HG03378 (cell line): ENCODE measurements around the gene GLG1.
A peak's percentile ranks its signal among the peaks of the same experiment; 100 is the strongest.

Source experiments
- ATAC-seq: cut with Tn5 transposase; IDR thresholded peaks from one replicate; pipeline ENCODE4 v1.9.1; 2021; ENCODE audit warnings: mild to moderate bottlenecking, moderate library complexity; ENCODE audit not compliant: unreplicated experiment

GLG1 gene

GRCh38 chr16:74611721-74612120 lies 4.8 kb upstream of the GLG1 start:
- no peak for ATAC-seq

GRCh38 chr16:74608944-74609343 lies 2.0 kb upstream of the GLG1 start:
- ATAC-seq: no peak

GRCh38 chr16:74608381-74608780 lies 1.5 kb upstream of the GLG1 start:
- no peak for ATAC-seq

GRCh38 chr16:74607962-74608356 lies 1.0 kb upstream of the GLG1 start:
- ATAC-seq: no peak

- ATAC-seq: peak; percentile 29
Measured at GRCh38 chr16:74607310-74607961, 522 bp upstream of the GLG1 start.

GRCh38 chr16:74605746-74606520 lies 981 bp downstream of the GLG1 start:
- no peak for ATAC-seq

GRCh38 chr16:74605332-74605731 lies 1.6 kb downstream of the GLG1 start:
- no peak for ATAC-seq

GRCh38 chr16:74603848-74604247 lies 3.1 kb downstream of the GLG1 start:
- ATAC-seq: no peak

- ATAC-seq: peak; percentile 65
Measured at GRCh38 chr16:74601126-74601871, 5.6 kb downstream of the GLG1 start.

GRCh38 chr16:74596586-74596985 lies 10.3 kb downstream of the GLG1 start:
- no peak for ATAC-seq

GRCh38 chr16:74592847-74593246 lies 14.1 kb downstream of the GLG1 start:
- no peak for ATAC-seq

- no peak for ATAC-seq
Measured at GRCh38 chr16:74591876-74592650, 14.9 kb downstream of the GLG1 start.

GRCh38 chr16:74586948-74587347 lies 20.0 kb downstream of the GLG1 start:
- no peak for ATAC-seq

- no peak for ATAC-seq
Measured at GRCh38 chr16:74585846-74586443, 21.0 kb downstream of the GLG1 start.

GRCh38 chr16:74583926-74584666 lies 22.8 kb downstream of the GLG1 start:
- ATAC-seq: no peak

GRCh38 chr16:74582970-74583369 lies 23.9 kb downstream of the GLG1 start:
- ATAC-seq: no peak

GRCh38 chr16:74580833-74581232 lies 26.1 kb downstream of the GLG1 start:
- ATAC-seq: peak; percentile 57

GRCh38 chr16:74578838-74579237 lies 28.1 kb downstream of the GLG1 start:
- ATAC-seq: no peak

GRCh38 chr16:74578433-74578832 lies 28.5 kb downstream of the GLG1 start:
- no peak for ATAC-seq

GRCh38 chr16:74577882-74578366 lies 29.0 kb downstream of the GLG1 start:
- ATAC-seq: no peak
